GM12874 (cell line): ENCODE results near the gene RIPOR3.

Experiments
- TF ChIP-seq, protein P1 (sequence below): IDR thresholded peaks from 2 replicates; pipeline ENCODE4 v1.5.1; 2011; ENCODE audit warnings: low read depth, mild to moderate bottlenecking, control low read depth, low read length, moderate library complexity; ENCODE audit not compliant: insufficient read depth

The RIPOR3 gene

DNA sequence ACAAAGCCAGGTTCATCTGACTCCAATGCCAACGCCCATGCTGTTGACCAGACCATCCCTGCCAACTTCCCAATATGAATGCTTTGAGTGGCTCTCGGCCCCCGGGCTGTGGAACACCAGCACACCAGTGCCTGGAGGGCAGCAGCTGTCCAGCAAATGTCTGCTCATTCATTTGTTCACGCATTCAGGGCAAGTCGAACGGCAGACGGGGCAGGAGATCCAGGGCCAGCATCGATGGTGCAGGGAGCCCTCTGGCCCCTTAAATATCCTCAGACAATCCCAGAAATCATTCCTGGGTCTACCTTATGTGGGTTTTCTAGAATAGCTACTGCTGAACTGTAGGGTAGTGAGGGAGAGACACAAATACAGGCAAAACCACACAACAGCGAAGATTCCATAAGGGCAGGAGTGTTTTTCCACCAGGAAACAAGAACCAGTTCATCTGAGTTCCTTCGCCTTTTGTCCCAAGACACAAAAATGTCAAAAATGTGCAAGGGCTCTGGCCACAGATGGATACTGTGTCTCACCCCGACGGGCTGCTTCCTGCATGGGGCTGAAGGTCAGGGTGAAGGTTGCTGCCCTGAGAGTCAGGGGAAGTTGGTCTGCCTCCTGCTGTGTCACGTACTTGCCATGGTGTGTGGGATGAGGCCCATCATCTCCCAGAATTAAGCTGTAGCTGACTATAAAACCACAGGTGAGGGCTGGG lies 15.5 kb downstream of the RIPOR3 start:
- TF ChIP-seq, protein P1, sequence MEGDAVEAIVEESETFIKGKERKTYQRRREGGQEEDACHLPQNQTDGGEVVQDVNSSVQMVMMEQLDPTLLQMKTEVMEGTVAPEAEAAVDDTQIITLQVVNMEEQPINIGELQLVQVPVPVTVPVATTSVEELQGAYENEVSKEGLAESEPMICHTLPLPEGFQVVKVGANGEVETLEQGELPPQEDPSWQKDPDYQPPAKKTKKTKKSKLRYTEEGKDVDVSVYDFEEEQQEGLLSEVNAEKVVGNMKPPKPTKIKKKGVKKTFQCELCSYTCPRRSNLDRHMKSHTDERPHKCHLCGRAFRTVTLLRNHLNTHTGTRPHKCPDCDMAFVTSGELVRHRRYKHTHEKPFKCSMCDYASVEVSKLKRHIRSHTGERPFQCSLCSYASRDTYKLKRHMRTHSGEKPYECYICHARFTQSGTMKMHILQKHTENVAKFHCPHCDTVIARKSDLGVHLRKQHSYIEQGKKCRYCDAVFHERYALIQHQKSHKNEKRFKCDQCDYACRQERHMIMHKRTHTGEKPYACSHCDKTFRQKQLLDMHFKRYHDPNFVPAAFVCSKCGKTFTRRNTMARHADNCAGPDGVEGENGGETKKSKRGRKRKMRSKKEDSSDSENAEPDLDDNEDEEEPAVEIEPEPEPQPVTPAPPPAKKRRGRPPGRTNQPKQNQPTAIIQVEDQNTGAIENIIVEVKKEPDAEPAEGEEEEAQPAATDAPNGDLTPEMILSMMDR, result no peak

DNA sequence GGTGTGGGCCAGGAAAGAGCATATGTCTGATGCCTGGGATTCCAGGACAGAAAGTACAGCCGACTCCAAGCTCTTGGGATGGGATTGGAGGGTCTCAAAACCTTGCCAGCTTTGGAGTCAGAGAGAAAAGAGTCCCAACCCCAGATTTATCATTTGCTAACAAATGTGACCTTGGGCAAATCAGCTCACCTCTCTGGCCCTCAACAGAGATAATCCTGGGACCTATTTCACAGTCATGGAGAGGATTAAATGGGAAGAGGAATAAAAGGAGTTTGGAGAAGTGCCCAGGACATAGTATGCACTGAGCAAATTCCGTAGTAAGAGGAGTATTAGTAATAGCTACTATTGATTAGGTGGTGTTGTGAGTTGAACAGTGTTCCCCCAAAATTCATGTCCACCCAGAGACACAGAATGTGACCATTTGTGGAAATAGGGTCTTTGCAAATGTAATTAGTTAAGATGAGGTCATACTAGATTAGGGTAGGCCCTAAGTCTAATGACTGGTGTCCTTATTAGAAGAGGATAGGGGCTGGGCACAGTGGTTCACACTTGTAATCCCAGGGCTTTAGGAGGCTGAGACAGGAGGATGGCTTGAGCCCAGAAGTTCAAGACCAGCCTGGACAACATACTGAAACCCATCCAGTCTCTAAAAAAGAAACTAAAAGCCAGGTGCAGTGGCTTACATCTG lies 17.1 kb downstream of the RIPOR3 start:
- TF ChIP-seq, protein P1, result no peak

DNA sequence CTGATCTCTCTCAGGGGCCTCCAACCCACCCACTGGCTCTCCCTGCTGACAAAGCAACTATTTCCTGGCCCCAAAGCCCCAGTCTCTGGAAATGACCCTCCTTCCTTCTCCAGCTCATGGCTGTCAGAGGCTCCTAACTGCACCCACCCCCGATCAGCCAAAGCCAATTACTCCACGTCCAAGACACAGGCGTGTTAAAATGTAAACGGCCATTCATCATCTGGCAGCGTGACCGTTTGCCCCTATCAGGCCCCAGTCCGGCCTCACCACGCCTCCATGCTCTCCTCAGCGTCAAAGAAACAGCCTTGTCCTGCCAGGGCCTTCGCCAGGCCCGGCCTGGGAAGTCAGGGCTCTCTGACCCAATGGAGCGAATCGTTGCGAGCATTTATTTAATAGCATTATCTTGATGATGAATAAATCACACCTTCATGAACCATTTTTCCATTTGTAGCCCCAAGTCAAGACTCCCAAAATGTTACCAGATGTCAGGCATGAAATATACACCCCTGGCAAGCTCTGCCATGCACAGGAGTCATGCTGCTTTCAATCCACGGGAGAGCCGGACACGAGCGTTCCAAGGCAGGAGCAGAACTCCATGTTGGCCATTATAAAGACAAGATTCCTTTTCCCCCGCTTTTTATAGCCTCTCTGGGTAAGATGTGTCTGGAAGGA lies 17.7 kb downstream of the RIPOR3 start:
- TF ChIP-seq, protein P1, result no peak

DNA sequence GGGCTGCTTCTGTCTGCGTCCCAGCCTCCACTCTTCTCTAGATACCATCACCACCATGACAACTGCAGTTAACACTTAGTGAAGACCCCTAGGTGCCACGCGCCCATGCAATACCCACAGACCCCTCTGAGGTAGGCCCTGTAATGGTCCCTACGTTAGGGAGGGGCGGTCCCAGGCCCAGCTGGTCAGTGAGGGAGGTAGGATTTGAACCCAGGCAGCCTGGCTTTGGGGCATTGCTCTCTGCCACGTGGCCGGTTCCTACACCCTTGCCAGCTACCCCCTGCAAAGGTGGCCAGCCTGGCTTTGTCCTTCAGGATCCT lies 18.2 kb downstream of the RIPOR3 start:
- TF ChIP-seq, protein P1, result no peak

DNA sequence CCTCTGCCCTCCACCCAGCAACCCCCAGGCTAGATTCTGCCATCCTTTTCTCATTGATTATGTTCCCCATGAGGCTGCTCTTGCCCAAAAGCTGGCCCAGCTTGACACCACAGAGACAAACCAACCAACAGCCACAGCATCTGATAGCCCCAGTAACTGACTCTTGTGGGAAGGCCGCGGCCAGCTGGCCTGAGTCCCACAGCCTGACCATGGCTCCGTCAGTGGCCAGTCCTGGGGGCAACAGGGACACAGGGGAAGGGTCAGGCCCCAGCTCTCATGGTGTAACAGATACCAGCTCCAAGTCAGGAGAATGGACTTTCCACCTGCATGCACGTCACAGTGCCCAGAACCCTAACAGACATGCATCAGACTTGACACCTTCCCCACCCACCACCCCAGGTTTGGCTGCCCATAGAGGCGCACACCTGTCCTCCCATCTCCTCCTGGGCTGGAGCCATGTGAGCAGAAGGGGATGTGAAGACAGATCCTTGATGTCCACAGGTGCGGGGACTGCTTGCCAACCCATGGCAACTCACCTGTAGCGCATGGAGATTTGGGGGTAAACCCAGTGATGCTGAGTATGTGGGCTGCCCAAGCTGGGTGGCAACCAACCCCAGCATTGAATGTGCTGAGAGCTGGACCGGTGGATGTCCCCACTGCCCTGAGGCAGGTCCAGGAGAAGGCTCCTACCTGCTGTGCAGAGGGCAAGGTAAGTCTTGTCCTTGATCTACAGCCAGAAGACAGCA lies 18.8 kb downstream of the RIPOR3 start:
- TF ChIP-seq, protein P1, result no peak

DNA sequence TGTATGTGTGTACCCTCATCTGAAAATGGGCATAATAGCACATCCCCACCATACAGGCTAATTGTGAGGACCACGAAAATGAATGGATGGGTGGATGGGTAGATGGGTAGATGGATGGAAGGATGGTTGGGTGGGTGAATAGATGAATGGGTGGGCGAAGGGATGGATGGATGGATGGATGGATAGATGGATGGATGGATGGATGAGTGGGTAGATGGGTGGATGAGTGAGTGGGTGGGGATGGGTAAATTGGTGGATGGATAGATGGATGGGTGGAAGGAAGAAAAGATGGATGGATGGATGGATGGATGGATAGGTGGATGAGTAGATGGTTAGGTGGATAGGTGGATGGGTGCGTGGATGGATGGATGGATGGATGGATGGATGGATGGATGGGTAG lies 19.7 kb downstream of the RIPOR3 start:
- TF ChIP-seq, protein P1, result no peak
